ENCODE results near the gene MYCBPAP. TPM values are rescaled to one million over a fixed set of nuclear protein-coding genes. Genes with fewer than 3 reads are reported as not detected.
A peak's percentile ranks its signal among the peaks of the same experiment; 100 is the strongest.

The MYCBPAP gene
- polyA plus RNA-seq, 1 experiment: 0.17 TPM

DNA sequence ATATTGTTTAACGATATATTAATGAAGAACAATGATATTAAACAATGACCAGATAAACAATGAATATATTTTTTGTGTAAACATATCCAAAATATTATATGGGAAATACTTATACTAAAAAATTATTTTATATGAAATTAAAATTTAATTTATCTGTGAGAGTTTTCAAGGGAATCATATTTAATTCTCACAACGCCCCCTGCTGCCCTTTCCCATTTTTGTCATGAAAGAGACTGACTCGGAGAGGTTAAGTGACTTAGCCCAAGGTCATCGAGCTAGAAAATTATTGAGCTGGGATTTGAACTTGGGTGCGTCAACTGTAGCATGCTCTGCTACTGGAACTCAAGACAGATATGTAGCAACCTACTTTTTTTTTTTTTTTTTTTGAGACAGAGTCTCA lies 7.2 kb upstream of the MYCBPAP start:
- Histone ChIP-seq H3K27ac (ENCODE audit: low read depth, low read length) (no peak overlapping the region), H3K27me3 (ENCODE audit: control insufficient read depth, insufficient read depth, low read length) (peaks cover 3% of the 10 kb centered on the region), H3K9me3 (ENCODE audit: control insufficient read depth, insufficient read depth, low read length) (no peaks in the 10 kb centered on the region), H3K4me3 (ENCODE audit: low read depth, low read length) (no peak overlapping the region)
- ChIA-PET POLR2A (interaction anchor here (1.1 kb wide), 1 partner anchor 22 kb away, joined by 3 read pairs; no protein-coding TSS in a partner anchor), CTCF (interaction anchor here (0.6 to 2.1 kb wide), 12 partner anchors 8 to 749 kb away, joined by 3 to 22 read pairs (median 3); no protein-coding TSS in a partner anchor)
- no peak for DNase-seq (ENCODE audit: low read depth, low spot score)
- TF ChIP-seq, protein P1, sequence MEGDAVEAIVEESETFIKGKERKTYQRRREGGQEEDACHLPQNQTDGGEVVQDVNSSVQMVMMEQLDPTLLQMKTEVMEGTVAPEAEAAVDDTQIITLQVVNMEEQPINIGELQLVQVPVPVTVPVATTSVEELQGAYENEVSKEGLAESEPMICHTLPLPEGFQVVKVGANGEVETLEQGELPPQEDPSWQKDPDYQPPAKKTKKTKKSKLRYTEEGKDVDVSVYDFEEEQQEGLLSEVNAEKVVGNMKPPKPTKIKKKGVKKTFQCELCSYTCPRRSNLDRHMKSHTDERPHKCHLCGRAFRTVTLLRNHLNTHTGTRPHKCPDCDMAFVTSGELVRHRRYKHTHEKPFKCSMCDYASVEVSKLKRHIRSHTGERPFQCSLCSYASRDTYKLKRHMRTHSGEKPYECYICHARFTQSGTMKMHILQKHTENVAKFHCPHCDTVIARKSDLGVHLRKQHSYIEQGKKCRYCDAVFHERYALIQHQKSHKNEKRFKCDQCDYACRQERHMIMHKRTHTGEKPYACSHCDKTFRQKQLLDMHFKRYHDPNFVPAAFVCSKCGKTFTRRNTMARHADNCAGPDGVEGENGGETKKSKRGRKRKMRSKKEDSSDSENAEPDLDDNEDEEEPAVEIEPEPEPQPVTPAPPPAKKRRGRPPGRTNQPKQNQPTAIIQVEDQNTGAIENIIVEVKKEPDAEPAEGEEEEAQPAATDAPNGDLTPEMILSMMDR (IDR thresholded peaks at IDR 0.05; ENCODE audit: low read depth, low read length): peak; percentile 45

DNA sequence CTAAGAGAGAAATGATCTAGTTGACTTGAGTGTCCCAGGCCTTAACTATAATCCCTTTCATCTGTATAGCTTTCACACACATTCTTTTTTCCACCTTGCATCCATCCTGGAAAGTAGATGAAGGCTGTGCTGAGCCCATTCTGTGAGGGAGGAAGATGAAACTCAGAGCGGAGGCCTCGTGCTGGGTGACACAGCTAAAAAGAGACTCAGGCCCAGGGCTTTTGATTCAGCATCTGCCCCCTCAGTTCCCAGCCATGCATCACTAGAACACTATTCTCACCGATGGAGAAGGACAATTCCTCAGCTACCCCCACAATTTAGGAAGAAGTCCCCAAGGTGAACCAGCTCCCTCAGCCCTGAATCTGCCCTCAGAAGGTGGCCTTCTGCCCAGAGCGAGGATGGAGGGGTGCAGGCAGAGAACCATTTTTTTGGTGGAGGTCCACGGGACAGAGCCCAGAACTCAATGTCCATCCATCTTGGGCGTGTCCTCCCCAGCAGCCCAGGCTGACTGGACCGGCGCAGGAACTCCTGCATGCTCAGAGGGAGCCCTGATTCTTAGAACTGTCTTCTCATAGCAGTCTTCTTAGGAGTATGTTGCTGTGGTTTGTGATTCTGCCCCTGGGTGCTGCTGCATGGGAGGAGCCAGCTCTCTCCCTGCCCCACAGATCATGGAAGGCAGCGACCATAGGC lies 5.8 kb upstream of the MYCBPAP start:
- POLR2A ChIA-PET: interaction anchor here (0.6 kb wide), 1 partner anchor 364 kb away, joined by 3 read pairs; the partner anchor contains the start of gene TOB1
- CTCF ChIA-PET: interaction anchor here (2.1 kb wide), 1 partner anchor 19 kb away, joined by 22 read pairs; no protein-coding TSS in a partner anchor
- Histone ChIP-seq H3K27ac (ENCODE audit: low read depth, low read length) (no peak overlapping the region), H3K9me3 (ENCODE audit: control insufficient read depth, insufficient read depth, low read length) (no peaks in the 10 kb centered on the region), H3K27me3 (ENCODE audit: control insufficient read depth, insufficient read depth, low read length) (peaks cover 6% of the 10 kb centered on the region), H3K4me3 (ENCODE audit: low read depth, low read length) (no peak overlapping the region)
- DNase-seq (ENCODE audit: low read depth, low spot score): no peak
- TF ChIP-seq, protein P1 (IDR thresholded peaks at IDR 0.05; ENCODE audit: low read depth, low read length): no peak

DNA sequence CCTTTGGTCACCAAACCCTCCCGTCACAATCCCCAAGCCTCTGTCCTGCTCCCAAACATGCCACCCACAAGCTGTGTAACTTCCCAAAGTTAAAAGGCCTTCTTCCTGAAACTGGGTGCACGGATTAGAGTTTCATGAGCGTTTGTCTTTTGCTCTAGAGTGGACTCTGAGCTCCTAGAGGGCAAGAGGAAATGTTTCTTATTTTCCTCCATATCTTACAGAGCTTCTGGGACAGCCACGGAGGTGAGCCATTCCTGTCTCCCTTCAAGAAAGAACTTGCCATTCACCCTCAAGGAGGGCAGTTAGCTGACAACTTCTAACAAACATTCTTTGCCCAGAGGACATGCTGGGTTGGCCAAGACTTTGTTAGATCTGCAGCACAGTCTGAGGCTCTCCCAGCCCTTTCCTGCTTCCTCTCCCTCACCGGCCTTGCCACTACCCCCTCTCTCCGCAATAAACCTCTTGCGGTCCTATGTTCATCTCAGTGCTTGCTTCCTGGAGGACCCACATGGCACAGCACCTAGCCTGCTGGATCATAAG lies 2.6 kb upstream of the MYCBPAP start:
- no peaks in the 10 kb centered on the region; the same call in 1 of the 2 replicates for H3K9me3 ChIP-seq (ENCODE audit: control insufficient read depth, insufficient read depth, low read length)
- H3K4me3 ChIP-seq (ENCODE audit: low read depth, low read length): no peak overlapping the region
- peaks cover 6% of the 10 kb centered on the region for H3K27me3 ChIP-seq (ENCODE audit: control insufficient read depth, insufficient read depth, low read length)
- no peak overlapping the region for H3K27ac ChIP-seq (ENCODE audit: low read depth, low read length)
- DNase-seq (ENCODE audit: low read depth, low spot score): no peak
- POLR2A ChIA-PET: no interaction called here
- TF ChIP-seq, protein P1 (IDR thresholded peaks at IDR 0.05; ENCODE audit: low read depth, low read length): no peak
- CTCF ChIA-PET: no interaction called here

DNA sequence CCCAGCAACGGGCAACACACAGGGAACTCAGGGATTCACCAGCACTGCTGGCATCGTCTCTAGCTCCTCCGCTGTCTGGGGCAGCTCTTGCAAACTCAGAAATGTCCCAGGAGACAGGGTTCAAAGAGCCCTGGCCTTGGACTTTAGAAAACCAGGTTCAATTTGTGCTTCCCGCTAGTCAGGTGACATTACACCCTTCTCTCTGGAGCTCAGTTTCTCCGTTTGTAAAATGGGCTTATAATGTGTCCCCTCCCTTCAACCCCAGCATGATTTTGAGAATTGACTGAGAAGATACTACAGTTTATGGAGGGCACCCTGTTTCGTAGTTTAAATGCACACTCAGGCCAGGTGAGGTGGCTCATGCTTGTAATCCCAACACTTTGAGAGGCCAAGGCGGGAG lies 1.9 kb upstream of the MYCBPAP start:
- H3K4me3 ChIP-seq (ENCODE audit: low read depth, low read length): no peak overlapping the region
- CTCF ChIA-PET: interaction anchor here (0.5 to 0.6 kb wide), 2 partner anchors 117 to 1587 kb away, joined by 7 to 12 read pairs; no protein-coding TSS in a partner anchor
- H3K27ac ChIP-seq (ENCODE audit: low read depth, low read length): no peak overlapping the region
- TF ChIP-seq, protein P1 (IDR thresholded peaks at IDR 0.05; ENCODE audit: low read depth, low read length): no peak
- peaks cover 6% of the 10 kb centered on the region for H3K27me3 ChIP-seq (ENCODE audit: control insufficient read depth, insufficient read depth, low read length)
- POLR2A ChIA-PET: no interaction called here
- DNase-seq (ENCODE audit: low read depth, low spot score): no peak
- H3K9me3 ChIP-seq (ENCODE audit: control insufficient read depth, insufficient read depth, low read length): no peaks in the 10 kb centered on the region; the same call in 1 of the 2 replicates
